KMS-11 (cell line): ENCODE measurements around the gene TMEM183A.

ENCODE experiments used
- H2AFZ ChIP-seq: fragments of 200-600 bp; sonication (generic); 2 replicates; pipeline ENCODE4 v1.6.1; 2016; ENCODE audit warnings: antibody characterized with exemption, mixed run types, low read depth
- H3K27ac ChIP-seq: fragments of 200-600 bp; sonication (generic); 2 replicates; pipeline ENCODE4 v1.6.1; 2016; ENCODE audit warnings: mild to moderate bottlenecking, mixed run types
- H3K27me3 ChIP-seq: fragments of 200-600 bp; sonication (generic); 2 replicates; pipeline ENCODE4 v1.6.1; 2017; ENCODE audit warnings: mild to moderate bottlenecking, low read depth, mixed run types, moderate library complexity; ENCODE audit not compliant: insufficient read depth
- H3K36me3 ChIP-seq: fragments of 200-600 bp; sonication (generic); 2 replicates; pipeline ENCODE4 v1.6.1; 2017; ENCODE audit warnings: mild to moderate bottlenecking, mixed run types; ENCODE audit not compliant: insufficient read depth
- H3K4me1 ChIP-seq: fragments of 200-600 bp; sonication (generic); 2 replicates; pipeline ENCODE4 v1.6.1; 2016; ENCODE audit warnings: mild to moderate bottlenecking, low read depth, mixed run types; ENCODE audit not compliant: poor library complexity, severe bottlenecking
- H3K4me2 ChIP-seq: fragments of 200-600 bp; sonication (generic); 2 replicates; pipeline ENCODE4 v1.7.0; 2016; ENCODE audit warnings: mild to moderate bottlenecking, mixed run types
- H3K4me3 ChIP-seq: fragments of 200-600 bp; sonication (generic); IDR thresholded peaks from 2 replicates; pipeline ENCODE4 v1.6.1; 2017; ENCODE audit warnings: low read depth, low read length, mixed read lengths; ENCODE audit not compliant: insufficient read depth
- H3K79me2 ChIP-seq: fragments of 200-600 bp; sonication (generic); 2 replicates; pipeline ENCODE4 v1.6.1; 2016; ENCODE audit warnings: low read depth, mixed run types; ENCODE audit not compliant: insufficient read depth
- H3K9ac ChIP-seq: fragments of 200-600 bp; sonication (generic); 2 replicates; pipeline ENCODE4 v1.6.1; 2016; ENCODE audit warnings: mild to moderate bottlenecking, mixed run types
- H4K20me1 ChIP-seq: fragments of 200-600 bp; sonication (generic); 2 replicates; pipeline ENCODE4 v1.6.1; 2016; ENCODE audit warnings: mild to moderate bottlenecking, mixed run types; ENCODE audit not compliant: insufficient read depth
- CTCF ChIP-seq: fragments of 200-600 bp; sonication (generic); conservative IDR thresholded peaks from 2 replicates; pipeline ENCODE4 v1.6.1; 2017; ENCODE audit warnings: low read depth, mild to moderate bottlenecking, antibody characterized with exemption, low read length, moderate library complexity, mixed read lengths

Gene TMEM183A

GRCh38 chr1:203043830-203044545, 36.8 kb downstream of the TMEM183A start:
- TF ChIP-seq CTCF = no peak
- H3K4me1 ChIP-seq = peaks cover 34% of the 10 kb centered on the region
- H3K36me3 ChIP-seq = no peaks in the 10 kb centered on the region
- H3K79me2 ChIP-seq = no peaks in the 10 kb centered on the region
- no peaks in the 10 kb centered on the region for H4K20me1 ChIP-seq
- no peak overlapping the region for H3K4me3 ChIP-seq
- H3K27me3 ChIP-seq = no peaks in the 10 kb centered on the region
- H3K9ac ChIP-seq = no peak overlapping the region
- H2AFZ ChIP-seq = no peak overlapping the region
- H3K4me2 ChIP-seq = no peak overlapping the region
- no peak overlapping the region for H3K27ac ChIP-seq

GRCh38 chr1:203044546-203045250, 37.5 kb downstream of the TMEM183A start:
- Histone ChIP-seq H4K20me1 (no peaks in the 10 kb centered on the region), H3K4me1 (peaks cover 27% of the 10 kb centered on the region), H3K27me3 (no peaks in the 10 kb centered on the region), H3K9ac (no peak overlapping the region), H3K79me2 (no peaks in the 10 kb centered on the region), H3K4me3 (no peak overlapping the region), H3K36me3 (no peaks in the 10 kb centered on the region), H3K4me2 (no peak overlapping the region), H3K27ac (no peak overlapping the region), H2AFZ (no peak overlapping the region)
- no peak for TF ChIP-seq CTCF

GRCh38 chr1:203045336-203045735, 38.2 kb downstream of the TMEM183A start:
- peaks cover 20% of the 10 kb centered on the region for H3K4me1 ChIP-seq
- no peak overlapping the region for H3K9ac ChIP-seq
- H3K79me2 ChIP-seq = no peaks in the 10 kb centered on the region
- H4K20me1 ChIP-seq = no peaks in the 10 kb centered on the region
- H3K4me3 ChIP-seq = no peak overlapping the region
- H2AFZ ChIP-seq = no peak overlapping the region
- no peak overlapping the region for H3K4me2 ChIP-seq
- TF ChIP-seq CTCF = no peak
- no peaks in the 10 kb centered on the region for H3K27me3 ChIP-seq
- no peak overlapping the region for H3K27ac ChIP-seq
- H3K36me3 ChIP-seq = no peaks in the 10 kb centered on the region

GRCh38 chr1:203045821-203046594, 38.8 kb downstream of the TMEM183A start:
- peaks cover 14% of the 10 kb centered on the region for H3K4me1 ChIP-seq
- H3K27me3 ChIP-seq = no peaks in the 10 kb centered on the region
- no peaks in the 10 kb centered on the region for H3K36me3 ChIP-seq
- no peak overlapping the region for H3K4me2 ChIP-seq
- no peak overlapping the region for H3K27ac ChIP-seq
- H3K4me3 ChIP-seq = no peak overlapping the region
- no peak overlapping the region for H2AFZ ChIP-seq
- H3K79me2 ChIP-seq = no peaks in the 10 kb centered on the region
- TF ChIP-seq CTCF = no peak
- H4K20me1 ChIP-seq = no peaks in the 10 kb centered on the region
- no peak overlapping the region for H3K9ac ChIP-seq
